PC-3 (cell line): ENCODE data around the gene RETN. TPM values are rescaled to one million over a fixed set of nuclear protein-coding genes. Genes with fewer than 3 reads are reported as not detected.

ENCODE experiments used
- ATAC-seq: fragments of 200-7000 bp; cut with Tn5 transposase; 2 replicates; pipeline ENCODE4 v1.9.1; 2020; ENCODE audit warnings: mild to moderate bottlenecking, moderate library complexity
- BruUV-seq: library from RNA; stranded (reverse); fragments of 400-500 nt; replicated peaks from 2 replicates; lab custom pipeline; 2021; lab: Mats Ljungman, UMichigan
- CTCF ChIA-PET: fragments of 300-600 bp; sonication (Branson Sonifier 250); formaldehyde crosslinking; loops from one replicate; lab custom pipeline; 2022; ENCODE audit warnings: antibody characterized with exemption; lab: Charles Lee
- POLR2A ChIA-PET: fragments of 300-600 bp; sonication (Branson Sonifier 250); formaldehyde crosslinking; loops from one replicate; lab custom pipeline; 2022; ENCODE audit warnings: antibody characterized with exemption; ENCODE audit not compliant: unreplicated experiment; lab: Charles Lee
- DNase-seq: peaks from one replicate; pipeline ENCODE4 v3.0.0-alpha.2; 2015
- H2AFZ ChIP-seq: fragments of 300-600 bp; sonication (generic); 2 replicates; pipeline ENCODE4 v1.6.0; 2016; ENCODE audit warnings: antibody characterized with exemption, low read length
- H3F3A ChIP-seq: fragments of 300-600 bp; sonication (generic); one replicate; pipeline ENCODE4 v1.6.0; 2017; ENCODE audit warnings: antibody characterized with exemption, low read length, control low read depth, mild to moderate bottlenecking; ENCODE audit not compliant: unreplicated experiment
- H3K27ac ChIP-seq: fragments of 300-600 bp; sonication (generic); 2 replicates; pipeline ENCODE4 v1.5.1; 2016; ENCODE audit warnings: mild to moderate bottlenecking, low read length
- H3K27me3 ChIP-seq: fragments of 300-600 bp; sonication (generic); 2 replicates; pipeline ENCODE4 v1.6.1; 2016; ENCODE audit warnings: low read length, mixed read lengths
- H3K36me3 ChIP-seq: fragments of 300-600 bp; sonication (generic); 2 replicates; pipeline ENCODE4 v1.6.1; 2016; ENCODE audit warnings: low read depth, mixed run types, low read length, mixed read lengths
- H3K4me1 ChIP-seq: fragments of 300-600 bp; sonication (generic); 2 replicates; pipeline ENCODE4 v1.5.1; 2016; ENCODE audit warnings: low read length; ENCODE audit not compliant: insufficient read depth
- H3K4me2 ChIP-seq: fragments of 300-600 bp; sonication (generic); 2 replicates; pipeline ENCODE4 v1.6.0; 2016; ENCODE audit warnings: low read length
- H3K4me3 ChIP-seq: fragments of 300-600 bp; sonication (generic); 2 replicates; pipeline ENCODE4 v1.5.1; 2016; ENCODE audit warnings: mild to moderate bottlenecking, low read length, mixed read lengths
- H3K79me2 ChIP-seq: fragments of 300-600 bp; sonication (generic); 2 replicates; pipeline ENCODE4 v1.6.1; 2017; ENCODE audit warnings: low read length, mixed read lengths
- H3K9ac ChIP-seq: fragments of 300-600 bp; sonication (generic); 2 replicates; pipeline ENCODE4 v1.6.0; 2016; ENCODE audit warnings: mild to moderate bottlenecking, low read length
- H3K9me2 ChIP-seq: fragments of 300-600 bp; sonication (generic); replicated peaks from 2 replicates; pipeline ENCODE4 v1.6.1; 2016; ENCODE audit warnings: mixed run types, low read length, mixed read lengths
- H3K9me3 ChIP-seq: fragments of 300-600 bp; sonication (generic); 2 replicates; pipeline ENCODE4 v1.6.1; 2016; ENCODE audit warnings: low read length, mixed read lengths
- H4K20me1 ChIP-seq: fragments of 300-600 bp; sonication (generic); 2 replicates; pipeline ENCODE4 v1.6.1; 2016; ENCODE audit warnings: low read length, mixed read lengths
- EZH2 ChIP-seq: fragments of 300-600 bp; sonication (generic); IDR thresholded peaks from one replicate; pipeline ENCODE4 v1.6.1; 2017; ENCODE audit warnings: antibody characterized with exemption, mild to moderate bottlenecking, low read length; ENCODE audit not compliant: unreplicated experiment
- EZH2phosphoT487 ChIP-seq: fragments of 300-600 bp; sonication (generic); IDR thresholded peaks from 2 replicates; pipeline ENCODE4 v1.6.1; 2018; ENCODE audit warnings: mild to moderate bottlenecking, antibody characterized with exemption, low read length, borderline replicate concordance
- intact Hi-C: fragments of 100-400 bp; cut with micrococcal nuclease; formaldehyde crosslinking; loops from 2 replicates; pipeline ENCODE4 v1.9.0; 2023
- total RNA-seq: library from RNA; depleted of rRNA; stranded (reverse); fragments of >200 nt; gene quantifications from 2 replicates; pipeline ENCODE4 v1.2.3, GENCODE V29; 2014
- TF ChIP-seq, protein P1 (sequence below): fragments of 300-600 bp; sonication (generic); conservative IDR thresholded peaks from 2 replicates; pipeline ENCODE4 v1.5.1; 2017; ENCODE audit warnings: antibody characterized with exemption, low read depth, mild to moderate bottlenecking, low read length

Gene RETN
- total RNA-seq, 1 experiment from 2014 or later = not detected

DNA sequence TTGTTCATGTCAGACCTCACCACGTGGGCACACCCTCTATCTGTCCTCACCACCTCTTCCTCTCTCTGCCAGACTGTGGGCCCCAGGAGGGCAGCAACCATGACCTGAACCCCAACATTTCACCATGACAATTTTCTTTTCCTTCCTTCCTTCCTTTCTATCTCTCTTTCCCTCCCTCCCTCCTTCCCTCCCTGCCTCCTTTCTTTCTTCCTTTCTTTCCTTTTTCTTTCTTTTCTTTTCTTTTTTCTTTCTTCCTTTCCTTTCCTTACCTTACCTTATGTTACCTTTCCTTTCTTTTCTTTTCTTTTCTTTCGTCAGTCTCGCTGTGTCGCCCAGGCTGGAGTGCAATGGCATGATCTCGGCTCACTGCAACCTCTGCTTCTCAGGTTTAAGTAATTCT lies 41.8 kb downstream of the RETN start:
- H3K79me2 ChIP-seq = no peaks in the 10 kb centered on the region
- intact Hi-C loops = no loop called here
- H3K9ac ChIP-seq = no peak overlapping the region
- H3K27me3 ChIP-seq = no peaks in the 10 kb centered on the region
- TF ChIP-seq, protein P1, sequence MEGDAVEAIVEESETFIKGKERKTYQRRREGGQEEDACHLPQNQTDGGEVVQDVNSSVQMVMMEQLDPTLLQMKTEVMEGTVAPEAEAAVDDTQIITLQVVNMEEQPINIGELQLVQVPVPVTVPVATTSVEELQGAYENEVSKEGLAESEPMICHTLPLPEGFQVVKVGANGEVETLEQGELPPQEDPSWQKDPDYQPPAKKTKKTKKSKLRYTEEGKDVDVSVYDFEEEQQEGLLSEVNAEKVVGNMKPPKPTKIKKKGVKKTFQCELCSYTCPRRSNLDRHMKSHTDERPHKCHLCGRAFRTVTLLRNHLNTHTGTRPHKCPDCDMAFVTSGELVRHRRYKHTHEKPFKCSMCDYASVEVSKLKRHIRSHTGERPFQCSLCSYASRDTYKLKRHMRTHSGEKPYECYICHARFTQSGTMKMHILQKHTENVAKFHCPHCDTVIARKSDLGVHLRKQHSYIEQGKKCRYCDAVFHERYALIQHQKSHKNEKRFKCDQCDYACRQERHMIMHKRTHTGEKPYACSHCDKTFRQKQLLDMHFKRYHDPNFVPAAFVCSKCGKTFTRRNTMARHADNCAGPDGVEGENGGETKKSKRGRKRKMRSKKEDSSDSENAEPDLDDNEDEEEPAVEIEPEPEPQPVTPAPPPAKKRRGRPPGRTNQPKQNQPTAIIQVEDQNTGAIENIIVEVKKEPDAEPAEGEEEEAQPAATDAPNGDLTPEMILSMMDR = no peak
- no peak for TF ChIP-seq EZH2phosphoT487
- no peak for TF ChIP-seq EZH2
- ChIA-PET CTCF (no interaction called here), POLR2A (no interaction called here)
- H3K4me3 ChIP-seq = no peak overlapping the region
- no peak overlapping the region for H3K4me2 ChIP-seq
- H2AFZ ChIP-seq = no peak overlapping the region
- no peaks in the 10 kb centered on the region for H3K9me2 ChIP-seq
- ATAC-seq (no peak), DNase-seq (no peak)
- H3K4me1 ChIP-seq = no peaks in the 10 kb centered on the region
- H3K9me3 ChIP-seq = no peaks in the 10 kb centered on the region
- H3K36me3 ChIP-seq = no peaks in the 10 kb centered on the region
- H4K20me1 ChIP-seq = no peaks in the 10 kb centered on the region
- no peaks in the 10 kb centered on the region for H3F3A ChIP-seq
- BruUV-seq = no TSS peak
- no peak overlapping the region for H3K27ac ChIP-seq

DNA sequence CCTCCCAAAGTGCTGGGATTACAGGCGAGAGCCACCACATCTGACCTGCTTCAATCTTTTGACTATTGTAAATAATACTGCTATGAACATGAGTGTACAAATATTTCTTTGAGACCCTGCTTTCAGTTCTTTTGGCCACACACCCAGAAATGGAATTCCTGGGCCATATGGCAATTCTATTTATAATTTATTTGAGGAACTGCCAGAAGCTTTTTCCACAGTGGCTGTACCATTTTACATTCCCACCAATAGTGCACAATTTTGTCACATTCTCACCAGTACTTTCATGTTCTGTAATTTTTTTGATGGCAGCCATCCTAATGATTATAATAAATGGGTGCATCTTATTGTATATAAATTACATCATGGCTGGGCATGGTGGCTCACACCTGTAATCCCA lies 46.8 kb downstream of the RETN start:
- intact Hi-C loops = no loop called here
- TF ChIP-seq EZH2 = no peak
- no peak for TF ChIP-seq EZH2phosphoT487
- TF ChIP-seq, protein P1 = no peak
- H3K27ac ChIP-seq = no peak overlapping the region
- H3F3A ChIP-seq = no peaks in the 10 kb centered on the region
- no peaks in the 10 kb centered on the region for H3K9me2 ChIP-seq
- no peak overlapping the region for H3K4me3 ChIP-seq
- H2AFZ ChIP-seq = no peak overlapping the region
- BruUV-seq = no TSS peak
- ATAC-seq = no peak
- no peaks in the 10 kb centered on the region for H4K20me1 ChIP-seq
- H3K4me1 ChIP-seq = no peaks in the 10 kb centered on the region
- H3K27me3 ChIP-seq = peaks cover 7% of the 10 kb centered on the region; the same call in 1 of the 2 replicates
- H3K4me2 ChIP-seq = no peak overlapping the region
- H3K79me2 ChIP-seq = no peaks in the 10 kb centered on the region
- H3K9me3 ChIP-seq = no peaks in the 10 kb centered on the region
- CTCF ChIA-PET = no interaction called here
- H3K36me3 ChIP-seq = no peaks in the 10 kb centered on the region
- POLR2A ChIA-PET = no interaction called here
- no peak overlapping the region for H3K9ac ChIP-seq
- no peak for DNase-seq

DNA sequence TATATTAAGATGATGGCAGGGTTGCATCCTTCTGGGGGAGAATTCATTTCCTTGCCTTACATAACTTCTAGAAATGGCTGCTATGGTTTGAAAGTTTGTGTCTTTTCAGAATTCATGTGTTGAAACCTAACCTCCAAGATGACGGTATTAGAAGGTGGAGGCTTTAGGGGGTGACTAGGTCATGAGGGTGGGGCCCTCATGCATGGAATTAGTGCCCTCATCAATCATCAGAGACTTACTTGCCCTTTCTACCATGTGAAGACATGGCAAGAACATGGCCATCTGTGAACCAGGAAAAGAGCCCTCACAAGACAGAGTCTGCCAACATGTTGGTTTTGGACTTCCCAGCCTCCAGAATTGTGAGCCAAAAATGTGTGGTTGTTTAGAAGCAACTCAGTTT lies 47.9 kb downstream of the RETN start:
- peaks cover 7% of the 10 kb centered on the region; the same call in 1 of the 2 replicates for H3K27me3 ChIP-seq
- no peak overlapping the region for H3K4me2 ChIP-seq
- no peaks in the 10 kb centered on the region for H3F3A ChIP-seq
- no peaks in the 10 kb centered on the region for H3K79me2 ChIP-seq
- H4K20me1 ChIP-seq = no peaks in the 10 kb centered on the region
- intact Hi-C loops = no loop called here
- ATAC-seq (no peak), DNase-seq (no peak)
- no peaks in the 10 kb centered on the region for H3K9me3 ChIP-seq
- no peaks in the 10 kb centered on the region for H3K36me3 ChIP-seq
- H3K4me3 ChIP-seq = no peak overlapping the region
- no peak overlapping the region for H3K9ac ChIP-seq
- TF ChIP-seq, protein P1 = no peak
- no peak for TF ChIP-seq EZH2
- TF ChIP-seq EZH2phosphoT487 = no peak
- no peaks in the 10 kb centered on the region for H3K9me2 ChIP-seq
- BruUV-seq = no TSS peak
- H2AFZ ChIP-seq = no peak overlapping the region
- POLR2A ChIA-PET = no interaction called here
- H3K4me1 ChIP-seq = no peaks in the 10 kb centered on the region
- no peak overlapping the region for H3K27ac ChIP-seq
- CTCF ChIA-PET = no interaction called here
